PC-9 (cell line): ENCODE measurements around the gene DENND2D.

Source experiments
- EZH2 ChIP-seq: fragments of 200-600 bp; sonication (generic); IDR thresholded peaks from 2 replicates; pipeline ENCODE4 v1.8.0; 2017; ENCODE audit warnings: antibody characterized with exemption, low read depth
- TF ChIP-seq, protein P1 (sequence below): fragments of 200-600 bp; sonication (generic); conservative IDR thresholded peaks from 2 replicates; pipeline ENCODE4 v1.6.1; 2017; ENCODE audit warnings: mixed run types, antibody characterized with exemption, mild to moderate bottlenecking, moderate library complexity

DNA sequence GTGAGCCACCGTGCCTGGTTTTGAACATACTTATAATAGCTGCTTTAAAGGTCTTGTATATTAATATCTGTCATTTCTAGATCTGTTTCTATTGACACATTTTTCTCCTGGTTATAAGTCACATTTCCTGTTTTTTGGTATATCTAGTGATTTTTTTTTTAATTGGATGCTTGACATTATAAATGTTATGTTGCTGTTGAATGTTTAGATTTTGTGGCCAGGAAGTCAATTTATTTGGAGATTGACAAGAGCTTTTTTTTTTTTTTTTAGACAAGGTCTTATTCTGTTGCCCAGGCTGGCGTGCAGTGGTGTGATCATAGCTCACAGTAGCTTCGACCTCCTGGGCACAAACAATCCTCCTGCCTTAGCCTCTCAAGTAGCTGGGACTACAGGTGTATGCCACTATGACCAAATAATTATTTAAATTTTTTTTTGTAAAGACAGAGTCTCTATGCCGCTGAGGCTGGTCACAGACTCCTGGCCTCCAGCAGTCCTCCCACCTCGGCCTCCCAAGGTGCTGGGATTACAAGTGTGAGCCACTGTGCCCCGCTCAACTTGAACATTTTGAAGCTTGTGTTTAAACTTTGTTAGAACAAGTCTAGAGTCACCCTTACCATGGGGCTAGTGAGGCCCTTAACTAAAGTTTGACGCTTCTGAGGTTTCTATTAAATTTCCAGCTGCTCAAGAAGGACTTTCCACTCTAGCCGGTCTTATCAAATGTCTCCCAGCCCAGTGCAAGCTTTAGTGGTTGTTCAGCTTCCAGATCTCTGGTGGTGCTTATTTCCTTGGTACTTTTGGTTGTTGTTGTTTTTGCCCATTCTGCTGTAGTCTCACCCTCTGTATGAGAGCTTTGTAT lies 18.5 kb upstream of the DENND2D start:
- TF ChIP-seq, protein P1, sequence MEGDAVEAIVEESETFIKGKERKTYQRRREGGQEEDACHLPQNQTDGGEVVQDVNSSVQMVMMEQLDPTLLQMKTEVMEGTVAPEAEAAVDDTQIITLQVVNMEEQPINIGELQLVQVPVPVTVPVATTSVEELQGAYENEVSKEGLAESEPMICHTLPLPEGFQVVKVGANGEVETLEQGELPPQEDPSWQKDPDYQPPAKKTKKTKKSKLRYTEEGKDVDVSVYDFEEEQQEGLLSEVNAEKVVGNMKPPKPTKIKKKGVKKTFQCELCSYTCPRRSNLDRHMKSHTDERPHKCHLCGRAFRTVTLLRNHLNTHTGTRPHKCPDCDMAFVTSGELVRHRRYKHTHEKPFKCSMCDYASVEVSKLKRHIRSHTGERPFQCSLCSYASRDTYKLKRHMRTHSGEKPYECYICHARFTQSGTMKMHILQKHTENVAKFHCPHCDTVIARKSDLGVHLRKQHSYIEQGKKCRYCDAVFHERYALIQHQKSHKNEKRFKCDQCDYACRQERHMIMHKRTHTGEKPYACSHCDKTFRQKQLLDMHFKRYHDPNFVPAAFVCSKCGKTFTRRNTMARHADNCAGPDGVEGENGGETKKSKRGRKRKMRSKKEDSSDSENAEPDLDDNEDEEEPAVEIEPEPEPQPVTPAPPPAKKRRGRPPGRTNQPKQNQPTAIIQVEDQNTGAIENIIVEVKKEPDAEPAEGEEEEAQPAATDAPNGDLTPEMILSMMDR, result no peak
- no peak for TF ChIP-seq EZH2
